NCI-H2227 treated with DMSO at 0.1 percent for 48 hours (cell line): ENCODE measurements around the gene CYFIP2.

Experiments
- DNase-seq: peaks from one replicate; lab custom pipeline; 2025; lab: John Stamatoyannopoulos, UW

Gene CYFIP2

GRCh38 chr5:157288405-157289163, 22.7 kb downstream of the CYFIP2 start:
- DNase-seq: no peak

- DNase-seq: no peak
Measured at GRCh38 chr5:157289164-157289819, 23.4 kb downstream of the CYFIP2 start.

GRCh38 chr5:157290156-157290980, 24.4 kb downstream of the CYFIP2 start:
- no peak for DNase-seq

DNA sequence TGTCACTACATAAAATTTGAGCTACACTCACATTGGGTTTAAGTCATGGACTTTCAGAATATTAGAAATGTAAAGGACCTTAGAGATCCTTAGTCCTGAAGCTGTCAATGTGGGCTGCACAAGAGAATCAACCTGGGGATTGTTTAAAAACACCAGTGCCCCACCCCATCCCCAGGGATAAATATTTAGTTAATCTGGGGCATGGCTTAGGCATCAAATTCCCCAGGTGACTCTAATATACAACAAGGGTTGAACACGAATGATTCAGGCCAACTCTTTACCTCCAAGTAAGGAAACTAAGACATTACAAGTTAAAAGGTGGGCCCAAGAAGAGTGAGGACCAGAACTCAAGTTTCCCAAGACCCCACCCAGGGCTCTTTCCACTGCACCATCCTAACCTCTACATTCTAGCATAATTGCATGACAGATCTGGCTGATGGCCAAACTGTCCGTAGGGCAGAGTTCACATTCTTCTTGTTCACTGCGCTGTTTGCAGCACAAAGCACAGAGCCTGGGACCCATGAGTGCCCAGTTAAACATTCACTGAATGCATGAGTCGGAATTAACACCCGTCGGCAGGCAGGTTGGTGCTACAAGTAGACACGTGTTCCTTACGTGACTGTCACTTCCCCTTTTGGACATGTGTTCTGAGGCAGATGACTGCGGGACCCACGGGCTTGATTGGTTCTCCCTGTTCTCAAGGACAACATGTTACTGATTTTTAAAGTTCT, 25.2 kb downstream of the CYFIP2 start:
- no peak for DNase-seq

DNA sequence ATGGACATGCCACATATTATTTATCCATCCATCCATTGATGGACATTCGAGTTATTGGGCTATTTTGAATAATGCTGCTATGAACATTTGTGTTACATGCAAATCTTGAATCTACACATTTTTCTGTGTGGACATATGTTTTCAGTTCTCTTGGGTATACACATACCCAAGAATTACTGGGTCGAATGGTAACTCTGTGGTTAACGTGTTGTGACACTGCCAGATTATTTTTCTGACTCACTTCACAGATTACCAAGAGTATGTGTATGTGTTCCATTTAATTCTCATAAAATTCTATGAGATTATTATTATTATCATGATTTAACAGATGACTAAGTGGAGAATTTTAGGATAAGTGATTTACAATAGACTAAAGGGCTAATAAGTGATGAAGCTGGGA, 26.7 kb downstream of the CYFIP2 start:
- DNase-seq: no peak

GRCh38 chr5:157294407-157295091, 28.6 kb downstream of the CYFIP2 start:
- no peak for DNase-seq

GRCh38 chr5:157295247-157295646, 29.3 kb downstream of the CYFIP2 start:
- DNase-seq: no peak

DNA sequence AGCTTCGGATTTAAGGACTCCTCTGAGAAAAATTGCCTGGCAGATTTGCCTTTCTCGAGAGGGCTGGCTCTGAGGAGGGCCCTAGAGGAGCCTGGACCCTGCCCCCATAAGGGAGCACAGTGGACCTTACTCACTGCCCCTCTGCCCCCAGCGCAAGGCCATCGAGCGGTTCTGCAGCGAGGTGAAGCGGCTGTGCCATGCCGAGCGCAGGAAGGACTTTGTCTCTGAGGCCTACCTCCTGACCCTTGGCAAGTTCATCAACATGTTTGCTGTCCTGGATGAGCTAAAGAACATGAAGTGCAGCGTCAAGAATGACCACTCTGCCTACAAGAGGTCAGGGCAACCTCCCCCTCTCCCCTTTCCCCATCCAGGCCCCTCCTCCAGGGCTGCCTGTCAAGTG, 34.6 kb downstream of the CYFIP2 start:
- DNase-seq: no peak

GRCh38 chr5:157301066-157301465, 35.1 kb downstream of the CYFIP2 start:
- no peak for DNase-seq

GRCh38 chr5:157303023-157303422, 37.1 kb downstream of the CYFIP2 start:
- no peak for DNase-seq

DNA sequence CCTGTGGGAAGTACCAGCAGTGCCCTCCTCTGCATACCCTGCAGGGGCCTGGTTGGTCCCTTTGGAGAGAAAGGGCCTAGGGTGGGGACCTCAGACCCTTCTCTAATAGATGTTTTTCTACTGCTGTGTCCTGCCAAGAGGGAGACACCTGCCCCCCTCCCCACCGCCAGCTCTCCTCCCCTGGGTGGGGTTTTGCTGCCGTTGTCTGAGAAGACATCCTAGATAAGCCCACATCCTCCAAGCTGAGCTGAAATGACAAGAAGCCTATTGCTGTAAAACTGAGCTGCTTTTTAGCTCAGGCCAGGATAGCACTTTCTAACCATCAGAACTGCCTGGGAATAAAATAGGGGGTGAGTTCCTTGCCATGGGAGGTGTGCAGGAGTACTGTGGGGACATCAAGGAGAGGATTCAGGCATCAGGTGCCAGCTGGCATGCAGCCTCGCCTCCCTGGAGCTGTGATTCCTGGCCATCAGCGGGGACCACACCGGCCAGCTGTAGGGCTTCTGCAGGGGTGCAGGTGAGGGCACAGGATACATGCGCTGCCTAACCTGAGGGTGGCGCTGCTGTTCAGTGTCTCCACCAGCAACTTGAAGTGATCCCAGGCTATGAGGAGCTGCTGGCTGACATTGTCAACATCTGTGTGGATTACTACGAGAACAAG, 37.9 kb downstream of the CYFIP2 start:
- no peak for DNase-seq

GRCh38 chr5:157306081-157306480, 40.2 kb downstream of the CYFIP2 start:
- DNase-seq: no peak

- DNase-seq: no peak
Measured at GRCh38 chr5:157306692-157307471, 41.0 kb downstream of the CYFIP2 start.

DNA sequence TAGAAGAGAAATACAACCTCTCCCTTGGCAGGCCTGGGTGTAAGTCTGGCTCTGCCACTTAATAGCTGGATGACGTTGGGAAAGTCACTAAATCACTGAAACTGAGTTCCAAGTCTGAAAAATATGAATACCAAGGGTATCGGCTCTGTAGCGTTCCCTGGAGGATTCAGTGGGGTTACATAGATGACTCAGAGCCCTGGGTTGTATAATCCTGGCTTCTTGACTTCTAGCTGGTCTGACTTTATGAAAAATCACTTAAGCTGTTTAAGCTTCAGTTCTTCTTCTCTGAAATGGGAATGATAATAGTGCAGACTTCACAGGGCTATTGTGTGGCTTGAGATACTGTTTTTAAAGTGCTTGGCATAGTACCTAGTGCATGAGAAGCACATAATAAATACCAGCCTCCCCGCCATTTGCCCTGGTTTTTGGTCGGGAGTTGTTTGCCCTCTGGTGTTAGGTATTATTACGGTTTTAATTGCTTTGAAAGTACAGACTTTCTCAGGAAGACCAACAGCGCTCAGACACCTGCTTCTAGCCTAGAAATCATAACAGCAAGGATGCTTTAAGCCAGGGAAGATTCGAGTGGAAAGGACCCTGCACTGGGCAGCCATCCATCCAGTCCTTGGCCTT, 43.0 kb downstream of the CYFIP2 start:
- no peak for DNase-seq

DNA sequence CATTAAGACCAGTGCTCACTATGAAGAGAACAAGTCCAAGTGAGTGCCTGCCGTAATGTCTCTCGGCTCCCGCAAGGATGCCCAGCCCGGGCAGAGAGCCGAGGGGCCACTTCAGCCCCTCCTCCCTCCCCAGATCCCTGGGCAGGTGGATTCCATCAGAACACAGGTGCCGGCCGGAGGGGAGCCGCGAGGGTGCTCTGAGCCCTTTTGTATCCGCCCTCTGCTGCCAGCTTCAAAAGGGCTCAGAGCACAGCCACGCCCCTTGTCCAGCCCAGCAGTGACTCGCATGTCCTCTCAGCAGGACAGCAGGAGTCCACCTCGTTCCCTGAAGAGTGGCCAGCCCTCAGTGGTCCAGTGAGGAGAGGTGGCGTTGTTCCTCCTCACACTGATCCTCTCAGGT, 43.9 kb downstream of the CYFIP2 start:
- DNase-seq: no peak

DNA sequence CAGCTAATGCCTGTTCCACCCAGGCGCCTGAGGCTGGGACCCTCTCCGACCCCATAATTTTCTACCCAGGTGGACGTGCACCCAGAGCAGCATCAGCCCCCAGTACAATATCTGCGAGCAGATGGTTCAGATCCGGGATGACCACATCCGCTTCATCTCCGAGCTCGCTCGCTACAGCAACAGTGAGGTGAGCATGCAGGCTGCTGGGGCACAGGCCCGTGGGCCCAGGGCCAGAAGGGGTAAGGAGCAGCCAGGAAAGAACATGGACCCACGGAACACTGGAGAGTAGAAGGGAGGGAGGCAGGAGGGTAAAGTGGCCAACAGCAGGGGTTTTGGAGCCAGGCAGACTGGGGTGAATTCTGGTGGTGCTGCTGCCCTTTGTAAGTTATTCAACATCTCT, 45.7 kb downstream of the CYFIP2 start:
- no peak for DNase-seq

- peak; percentile 21 for DNase-seq
Measured at GRCh38 chr5:157312492-157312891, 46.6 kb downstream of the CYFIP2 start.

GRCh38 chr5:157322581-157322980, 56.7 kb downstream of the CYFIP2 start:
- DNase-seq: no peak

DNA sequence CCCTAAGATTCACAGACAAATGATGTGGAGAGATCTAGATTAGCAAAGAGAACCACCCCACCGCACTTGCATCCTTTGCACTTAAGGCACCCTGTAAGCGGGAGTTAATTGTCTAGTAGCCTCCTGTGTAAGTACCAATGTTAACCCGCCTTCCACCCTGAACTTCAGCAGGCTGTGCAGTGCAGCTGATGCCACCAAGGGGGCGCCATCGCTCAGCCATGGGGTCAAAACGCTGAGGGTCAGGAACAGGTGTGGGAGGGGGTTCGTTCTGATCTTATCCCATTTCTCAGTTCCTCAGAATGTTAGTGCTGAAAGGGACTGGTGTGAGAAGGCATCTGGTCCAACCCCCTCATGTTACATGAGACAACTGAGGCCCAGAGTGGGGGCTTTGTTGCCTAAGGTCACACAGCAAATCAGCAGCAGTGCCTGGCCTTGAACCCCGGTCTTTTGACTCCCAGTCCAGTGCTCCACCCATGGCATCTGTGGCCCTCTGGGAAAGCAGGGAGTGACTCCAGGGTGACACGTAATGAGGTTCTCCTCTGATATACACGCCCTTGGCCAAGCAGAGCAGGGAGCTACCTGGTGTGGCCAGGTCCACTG, 57.3 kb downstream of the CYFIP2 start:
- DNase-seq: no peak
